HL-60 (cell line): Measurements from ENCODE around the gene NCAPG2.

Experiments
- DNase-seq, 2 experiments: peaks; one replicate each; pipeline ENCODE4 v3.0.0-alpha.2; 2010 to 2020; ENCODE audit warnings: low read depth in 1 of 2, low spot score in 1 of 2
- H3K27ac ChIP-seq: fragments of 250-450 bp; sonication (Bioruptor Pico); replicated peaks from 2 replicates; pipeline ENCODE4 v1.5.1; 2020; ENCODE audit warnings: mild to moderate bottlenecking, moderate library complexity
- H3K27me3 ChIP-seq: fragments of 250-450 bp; sonication (Bioruptor Pico); 2 replicates; pipeline ENCODE4 v1.5.1; 2021; ENCODE audit warnings: mild to moderate bottlenecking, moderate library complexity; ENCODE audit not compliant: insufficient read depth, poor library complexity, severe bottlenecking
- H3K4me3 ChIP-seq: replicated peaks from 2 replicates; pipeline ENCODE4 v1.5.1; 2011; ENCODE audit warnings: mild to moderate bottlenecking, control low read depth, low read length; ENCODE audit not compliant: insufficient read depth
- CTCF ChIP-seq: IDR thresholded peaks from one replicate; pipeline ENCODE4 v1.5.1; 2011; ENCODE audit warnings: low read length, control low read depth, inconsistent platforms; ENCODE audit not compliant: insufficient read depth
- GABPA ChIP-seq: IDR thresholded peaks from 2 replicates; pipeline ENCODE4 v1.6.1; 2012; ENCODE audit warnings: low read depth
- POLR2AphosphoS5 ChIP-seq: IDR thresholded peaks from 2 replicates; pipeline ENCODE4 v1.6.1; 2012; ENCODE audit warnings: low read depth
- REST ChIP-seq: IDR thresholded peaks from 2 replicates; pipeline ENCODE4 v1.6.1; 2012; ENCODE audit warnings: low read depth; ENCODE audit not compliant: insufficient replicate concordance
- SPI1 ChIP-seq: IDR thresholded peaks from 2 replicates; pipeline ENCODE4 v1.6.1; 2012; ENCODE audit warnings: low read depth, mild to moderate bottlenecking, borderline replicate concordance

The NCAPG2 gene

GRCh38 chr7:158645842-158646241, 58.8 kb downstream of the NCAPG2 start:
- DNase-seq: no peak
- Histone ChIP-seq H3K27me3 (no peaks in the 10 kb centered on the region), H3K4me3 (no peak overlapping the region), H3K27ac (no peak overlapping the region)
- TF ChIP-seq GABPA (no peak), POLR2AphosphoS5 (no peak), CTCF (no peak), SPI1 (no peak), REST (no peak)

GRCh38 chr7:158642149-158642548, 62.5 kb downstream of the NCAPG2 start:
- DNase-seq: no peak
- TF ChIP-seq GABPA: no peak
- TF ChIP-seq REST: no peak
- TF ChIP-seq POLR2AphosphoS5: no peak
- TF ChIP-seq CTCF: no peak
- no peak for TF ChIP-seq SPI1
- H3K4me3 ChIP-seq: no peak overlapping the region
- H3K27ac ChIP-seq: no peak overlapping the region
- H3K27me3 ChIP-seq: no peaks in the 10 kb centered on the region

GRCh38 chr7:158638001-158638400, 66.6 kb downstream of the NCAPG2 start:
- DNase-seq: no peak
- H3K27ac ChIP-seq: no peak overlapping the region
- H3K27me3 ChIP-seq: no peaks in the 10 kb centered on the region
- no peak overlapping the region for H3K4me3 ChIP-seq
- no peak for TF ChIP-seq POLR2AphosphoS5
- TF ChIP-seq GABPA: no peak
- no peak for TF ChIP-seq CTCF
- TF ChIP-seq REST: no peak
- TF ChIP-seq SPI1: no peak
